Ishikawa (cell line): ENCODE measurements around the gene ZMIZ1.
A peak's percentile ranks its signal among the peaks of the same experiment; 100 is the strongest.

Source experiments
- CEBPB ChIP-seq: IDR thresholded peaks from 2 replicates; pipeline ENCODE4 v1.6.1; 2012
- CREB1 ChIP-seq: IDR thresholded peaks from 2 replicates; pipeline ENCODE4 v1.6.1; 2012; ENCODE audit warnings: low read depth
- EGR1 ChIP-seq: IDR thresholded peaks from 2 replicates; pipeline ENCODE4 v1.6.1; 2012
- EP300 ChIP-seq: IDR thresholded peaks from 2 replicates; pipeline ENCODE4 v1.6.1; 2012; ENCODE audit warnings: borderline replicate concordance
- FOXM1 ChIP-seq: IDR thresholded peaks from 2 replicates; pipeline ENCODE4 v1.6.1; 2012; ENCODE audit warnings: low read depth, borderline replicate concordance
- NFIC ChIP-seq: IDR thresholded peaks from 2 replicates; pipeline ENCODE4 v1.6.1; 2012
- RAD21 ChIP-seq: IDR thresholded peaks from 2 replicates; pipeline ENCODE4 v1.6.1; 2012; ENCODE audit warnings: low read depth
- TAF1 ChIP-seq: IDR thresholded peaks from 2 replicates; pipeline ENCODE4 v1.6.1; 2012; ENCODE audit warnings: low read depth, mild to moderate bottlenecking
- TCF12 ChIP-seq: IDR thresholded peaks from 2 replicates; pipeline ENCODE4 v1.6.1; 2012; ENCODE audit warnings: low read depth
- TEAD4 ChIP-seq: IDR thresholded peaks from 2 replicates; pipeline ENCODE4 v1.6.1; 2012
- YY1 ChIP-seq: IDR thresholded peaks from 2 replicates; pipeline ENCODE4 v1.6.1; 2012; ENCODE audit warnings: low read depth
- ZBTB7A ChIP-seq: IDR thresholded peaks from 2 replicates; pipeline ENCODE4 v1.6.1; 2012; ENCODE audit warnings: low read depth
- TF ChIP-seq, protein P1 (sequence below): IDR thresholded peaks from 2 replicates; pipeline ENCODE4 v1.6.1; 2012; ENCODE audit warnings: low read depth, mild to moderate bottlenecking
- TF ChIP-seq, protein P2 (sequence below): IDR thresholded peaks from 2 replicates; pipeline ENCODE4 v1.6.1; 2012
- TF ChIP-seq, protein P3 (sequence below): IDR thresholded peaks from 2 replicates; pipeline ENCODE4 v1.6.1; 2012

ZMIZ1 gene

DNA sequence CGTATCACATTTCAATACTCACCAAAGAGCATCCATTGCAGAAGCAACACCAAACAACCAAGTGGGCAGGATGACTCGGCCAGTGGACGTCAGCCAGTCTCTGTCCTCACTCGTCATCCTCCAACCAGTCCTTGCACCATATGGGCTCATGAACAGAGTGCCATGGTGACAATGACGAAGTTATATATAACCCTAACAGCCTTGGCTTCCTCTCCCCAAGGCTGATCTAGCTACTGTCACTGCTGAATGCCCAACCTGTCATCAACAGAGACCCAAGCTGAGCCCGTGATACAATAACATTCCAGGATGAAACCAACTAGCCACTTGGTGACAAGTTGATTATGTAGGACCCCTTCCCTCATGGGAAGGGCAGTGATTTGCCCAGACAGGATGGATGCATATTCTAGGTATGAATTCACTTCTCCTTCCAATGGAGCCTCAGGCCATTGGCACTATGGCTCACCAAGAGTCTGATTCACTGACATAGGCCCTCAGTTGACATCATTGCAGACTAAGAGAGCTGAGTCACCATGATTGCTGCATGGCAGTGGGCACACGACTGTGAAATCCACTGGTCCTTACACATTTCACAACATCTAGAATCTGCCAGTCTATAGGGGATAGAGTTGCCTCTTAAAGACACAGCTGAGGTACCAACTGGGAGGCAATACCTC is 252.2 kb downstream of the ZMIZ1 start:
- TF ChIP-seq TEAD4 (no peak), CREB1 (no peak), NFIC (no peak), YY1 (no peak), ZBTB7A (no peak), TAF1 (no peak), FOXM1 (no peak), RAD21 (no peak), EP300 (no peak), TCF12 (no peak), CEBPB (peak; percentile 46; the same call in 1 of the 2 replicates), EGR1 (no peak)
- TF ChIP-seq, protein P1, sequence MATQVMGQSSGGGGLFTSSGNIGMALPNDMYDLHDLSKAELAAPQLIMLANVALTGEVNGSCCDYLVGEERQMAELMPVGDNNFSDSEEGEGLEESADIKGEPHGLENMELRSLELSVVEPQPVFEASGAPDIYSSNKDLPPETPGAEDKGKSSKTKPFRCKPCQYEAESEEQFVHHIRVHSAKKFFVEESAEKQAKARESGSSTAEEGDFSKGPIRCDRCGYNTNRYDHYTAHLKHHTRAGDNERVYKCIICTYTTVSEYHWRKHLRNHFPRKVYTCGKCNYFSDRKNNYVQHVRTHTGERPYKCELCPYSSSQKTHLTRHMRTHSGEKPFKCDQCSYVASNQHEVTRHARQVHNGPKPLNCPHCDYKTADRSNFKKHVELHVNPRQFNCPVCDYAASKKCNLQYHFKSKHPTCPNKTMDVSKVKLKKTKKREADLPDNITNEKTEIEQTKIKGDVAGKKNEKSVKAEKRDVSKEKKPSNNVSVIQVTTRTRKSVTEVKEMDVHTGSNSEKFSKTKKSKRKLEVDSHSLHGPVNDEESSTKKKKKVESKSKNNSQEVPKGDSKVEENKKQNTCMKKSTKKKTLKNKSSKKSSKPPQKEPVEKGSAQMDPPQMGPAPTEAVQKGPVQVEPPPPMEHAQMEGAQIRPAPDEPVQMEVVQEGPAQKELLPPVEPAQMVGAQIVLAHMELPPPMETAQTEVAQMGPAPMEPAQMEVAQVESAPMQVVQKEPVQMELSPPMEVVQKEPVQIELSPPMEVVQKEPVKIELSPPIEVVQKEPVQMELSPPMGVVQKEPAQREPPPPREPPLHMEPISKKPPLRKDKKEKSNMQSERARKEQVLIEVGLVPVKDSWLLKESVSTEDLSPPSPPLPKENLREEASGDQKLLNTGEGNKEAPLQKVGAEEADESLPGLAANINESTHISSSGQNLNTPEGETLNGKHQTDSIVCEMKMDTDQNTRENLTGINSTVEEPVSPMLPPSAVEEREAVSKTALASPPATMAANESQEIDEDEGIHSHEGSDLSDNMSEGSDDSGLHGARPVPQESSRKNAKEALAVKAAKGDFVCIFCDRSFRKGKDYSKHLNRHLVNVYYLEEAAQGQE: no peak
- TF ChIP-seq, protein P2, sequence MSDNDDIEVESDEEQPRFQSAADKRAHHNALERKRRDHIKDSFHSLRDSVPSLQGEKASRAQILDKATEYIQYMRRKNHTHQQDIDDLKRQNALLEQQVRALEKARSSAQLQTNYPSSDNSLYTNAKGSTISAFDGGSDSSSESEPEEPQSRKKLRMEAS: peak; percentile 28; the same call in 1 of the 2 replicates

DNA sequence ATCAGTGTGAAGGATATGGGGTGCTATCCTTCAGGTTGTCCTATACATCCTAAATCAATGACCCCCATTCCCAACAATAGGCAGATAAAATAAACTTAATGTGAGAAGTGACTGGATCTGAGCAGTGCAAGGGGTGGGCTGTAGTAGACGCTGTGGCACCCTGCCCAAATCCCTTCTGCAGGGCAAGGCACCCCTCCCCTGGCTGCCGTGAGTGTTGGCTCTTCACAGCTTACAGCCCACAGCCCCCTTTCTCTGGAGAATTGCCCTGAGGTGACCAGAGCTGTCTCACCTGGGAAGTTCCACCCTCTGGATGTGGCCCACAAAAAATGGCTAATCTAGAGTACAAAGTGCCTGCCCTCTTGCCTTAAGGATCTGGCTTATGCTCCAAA is 252.7 kb downstream of the ZMIZ1 start:
- TF ChIP-seq EGR1 (no peak), TCF12 (no peak), TAF1 (no peak), NFIC (no peak), CREB1 (no peak), YY1 (no peak), RAD21 (no peak), ZBTB7A (no peak), FOXM1 (no peak), EP300 (no peak)
- TF ChIP-seq, protein P2: no peak
- TF ChIP-seq, protein P3, sequence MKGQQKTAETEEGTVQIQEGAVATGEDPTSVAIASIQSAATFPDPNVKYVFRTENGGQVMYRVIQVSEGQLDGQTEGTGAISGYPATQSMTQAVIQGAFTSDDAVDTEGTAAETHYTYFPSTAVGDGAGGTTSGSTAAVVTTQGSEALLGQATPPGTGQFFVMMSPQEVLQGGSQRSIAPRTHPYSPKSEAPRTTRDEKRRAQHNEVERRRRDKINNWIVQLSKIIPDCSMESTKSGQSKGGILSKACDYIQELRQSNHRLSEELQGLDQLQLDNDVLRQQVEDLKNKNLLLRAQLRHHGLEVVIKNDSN: no peak
- TF ChIP-seq, protein P1: no peak

DNA sequence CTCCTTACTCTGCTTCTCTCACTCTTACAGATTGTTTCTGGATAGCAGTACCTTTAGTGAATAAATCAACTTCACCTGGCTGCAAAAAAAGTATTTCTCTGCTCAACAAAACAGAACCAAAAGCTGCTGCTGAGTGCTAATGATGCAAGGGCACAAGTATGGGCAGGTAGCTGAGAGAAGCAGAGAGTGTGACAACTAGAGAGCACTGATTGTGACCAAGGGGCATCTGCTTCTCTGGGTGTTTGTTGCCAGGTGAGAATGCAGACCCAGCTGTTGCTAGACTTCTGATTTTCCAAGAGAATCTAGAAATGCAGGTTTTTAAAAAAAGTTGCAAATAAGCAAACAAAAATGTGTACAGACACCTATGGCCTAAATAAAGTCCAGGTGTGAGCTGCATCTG is 253.2 kb downstream of the ZMIZ1 start:
- TF ChIP-seq ZBTB7A (no peak), TCF12 (no peak), RAD21 (no peak), TAF1 (no peak), CREB1 (no peak), YY1 (no peak), EGR1 (no peak), EP300 (no peak), CEBPB (no peak), TEAD4 (no peak), NFIC (no peak)
- TF ChIP-seq, protein P3: no peak
- TF ChIP-seq, protein P1: no peak
